ENCODE measurements around the gene S100A1.

GRCh38 chr1:153592748-153593147, 35.5 kb upstream of the S100A1 start:
- TF ChIP-seq, protein P1, sequence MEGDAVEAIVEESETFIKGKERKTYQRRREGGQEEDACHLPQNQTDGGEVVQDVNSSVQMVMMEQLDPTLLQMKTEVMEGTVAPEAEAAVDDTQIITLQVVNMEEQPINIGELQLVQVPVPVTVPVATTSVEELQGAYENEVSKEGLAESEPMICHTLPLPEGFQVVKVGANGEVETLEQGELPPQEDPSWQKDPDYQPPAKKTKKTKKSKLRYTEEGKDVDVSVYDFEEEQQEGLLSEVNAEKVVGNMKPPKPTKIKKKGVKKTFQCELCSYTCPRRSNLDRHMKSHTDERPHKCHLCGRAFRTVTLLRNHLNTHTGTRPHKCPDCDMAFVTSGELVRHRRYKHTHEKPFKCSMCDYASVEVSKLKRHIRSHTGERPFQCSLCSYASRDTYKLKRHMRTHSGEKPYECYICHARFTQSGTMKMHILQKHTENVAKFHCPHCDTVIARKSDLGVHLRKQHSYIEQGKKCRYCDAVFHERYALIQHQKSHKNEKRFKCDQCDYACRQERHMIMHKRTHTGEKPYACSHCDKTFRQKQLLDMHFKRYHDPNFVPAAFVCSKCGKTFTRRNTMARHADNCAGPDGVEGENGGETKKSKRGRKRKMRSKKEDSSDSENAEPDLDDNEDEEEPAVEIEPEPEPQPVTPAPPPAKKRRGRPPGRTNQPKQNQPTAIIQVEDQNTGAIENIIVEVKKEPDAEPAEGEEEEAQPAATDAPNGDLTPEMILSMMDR (IDR thresholded peaks at IDR 0.05; ENCODE audit: low read depth, low read length, poor library complexity, severe bottlenecking), result no peak
- TF ChIP-seq EZH2phosphoT487 (IDR thresholded peaks at IDR 0.05; ENCODE audit: borderline replicate concordance, low read length), result no peak
